Measurements from ENCODE around the gene NAT16. TPM values are rescaled to one million over a fixed set of nuclear protein-coding genes. Genes with fewer than 3 reads are reported as not detected.

Gene NAT16
- total and polyA plus RNA-seq, 2 of the 13 experiments (the other 11 are each of a cell fraction or from before 2014, with no cell fraction given): 0.04 TPM; not detected in 1

- TF ChIP-seq MXD3 (CRISPR knock-in tag; IDR thresholded peaks at IDR 0.05): no peak; the same call in 1 of the 2 replicates
- TF ChIP-seq ELF1 (CRISPR knock-in tag; IDR thresholded peaks at IDR 0.05): peak; percentile 82
- 0 out of 2 replicates have a peak, but pooled peaks have one; percentile 29 for TF ChIP-seq GMEB2 (CRISPR knock-in tag; IDR thresholded peaks at IDR 0.05; ENCODE audit: low read depth)
- peak; percentile 9; the same call in 1 of the 2 replicates for TF ChIP-seq ZSCAN31 (CRISPR knock-in tag; IDR thresholded peaks at IDR 0.05; ENCODE audit: low read depth)
- no peak for TF ChIP-seq ZNF674 (CRISPR knock-in tag; IDR thresholded peaks at IDR 0.05; ENCODE audit: low read depth)
- no peak for TF ChIP-seq ZNF672 (CRISPR knock-in tag; IDR thresholded peaks at IDR 0.05)
- TF ChIP-seq PAWR (CRISPR knock-in tag; IDR thresholded peaks at IDR 0.05; ENCODE audit: borderline replicate concordance): no peak
- TF ChIP-seq ETS1 (CRISPR knock-in tag; IDR thresholded peaks at IDR 0.05): 0 out of 2 replicates have a peak, but pooled peaks have one; percentile 61
- TF ChIP-seq PBX3 (CRISPR knock-in tag; IDR thresholded peaks at IDR 0.05; ENCODE audit: borderline replicate concordance): 0 out of 2 replicates have a peak, but pooled peaks have one; percentile 22
- peak; percentile 20 for TF ChIP-seq ZNF18 (CRISPR knock-in tag; IDR thresholded peaks at IDR 0.05; ENCODE audit: insufficient replicate concordance)
- TF ChIP-seq AKAP8 (CRISPR knock-in tag; IDR thresholded peaks at IDR 0.05): peak; percentile 70; the same call in 1 of the 2 replicates
- TF ChIP-seq POLR2AphosphoS5 (IDR thresholded peaks at IDR 0.05; ENCODE audit: low read depth, low read length): peak; percentile 60; the same call in 1 of the 2 replicates
- TF ChIP-seq PRDM10 (CRISPR knock-in tag; IDR thresholded peaks at IDR 0.05; ENCODE audit: low read depth): peak; percentile 10; the same call in 1 of the 2 replicates
- TF ChIP-seq DNMT3B (CRISPR knock-in tag; conservative IDR thresholded peaks at IDR 0.05): no peak
- peak; percentile 16 for TF ChIP-seq PRPF4 (IDR thresholded peaks at IDR 0.05; ENCODE audit: low read depth, low read length, poor library complexity, severe bottlenecking)
- no peak for TF ChIP-seq PITX1 (CRISPR knock-in tag; IDR thresholded peaks at IDR 0.05)
- TF ChIP-seq ZC3H4 (CRISPR knock-in tag; IDR thresholded peaks at IDR 0.05; ENCODE audit: borderline replicate concordance): no peak; the same call in 1 of the 2 replicates
- TF ChIP-seq RBM22 (optimal IDR thresholded peaks at IDR 0.05; ENCODE audit: low read length): peak; percentile 94
Measured at GRCh38 chr7:101217388-101218235, 37.5 kb upstream of the NAT16 start, which contains the start of the genes PLOD3 and ZNHIT1 (continued).
